ENCODE results near the gene FOXO1.

DNA sequence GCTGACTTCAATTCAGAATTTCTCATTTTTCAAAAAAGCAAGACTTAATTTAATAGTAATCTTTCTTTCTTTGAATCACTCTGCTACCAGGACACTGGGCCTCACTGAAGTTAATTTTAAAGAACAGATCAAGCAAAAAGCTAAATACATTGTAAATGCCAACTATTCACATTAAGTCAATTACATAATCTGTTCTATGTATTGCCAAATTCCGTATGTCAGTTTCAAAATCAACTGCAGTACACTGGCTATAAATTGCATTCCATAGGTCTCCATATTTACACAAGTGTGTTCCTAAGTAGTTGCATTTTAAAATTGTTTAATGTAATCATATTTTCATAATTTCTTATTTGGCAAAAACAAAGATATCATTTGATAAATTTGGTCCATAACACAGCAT is 10.1 kb downstream of the FOXO1 start:
- no peak for TF ChIP-seq CTCF (conservative IDR thresholded peaks at IDR 0.05; ENCODE audit: low read depth in 2 of 2)
- no peak for TF ChIP-seq POLR2AphosphoS5 (IDR thresholded peaks at IDR 0.05; ENCODE audit: low read depth)
- no peak for TF ChIP-seq EZH2 (IDR thresholded peaks at IDR 0.05; ENCODE audit: low read depth, unreplicated experiment)
- no peak for TF ChIP-seq REST (IDR thresholded peaks at IDR 0.05; ENCODE audit: unreplicated experiment)
- no peak for TF ChIP-seq JUNB (IDR thresholded peaks at IDR 0.05; ENCODE audit: unreplicated experiment)
